GM23338 (cell line): ENCODE data around the gene CYP27A1. TPM values are rescaled to one million over a fixed set of nuclear protein-coding genes. Genes with fewer than 3 reads are reported as not detected.

Source experiments
- ATAC-seq: fragments of 200-7000 bp; cut with Tn5 transposase; 3 replicates; pipeline ENCODE4 v1.9.1; 2020
- DNase-seq: peaks from one replicate; pipeline ENCODE4 v3.0.0-alpha.2; 2015; ENCODE audit warnings: low spot score
- H2AFZ ChIP-seq: fragments of 200-600 bp; sonication (generic); 2 replicates; pipeline ENCODE4 v1.8.0; 2016; ENCODE audit warnings: antibody characterized with exemption, mild to moderate bottlenecking, moderate library complexity
- H3F3A ChIP-seq: fragments of 200-600 bp; sonication (generic); replicated peaks from 2 replicates; pipeline ENCODE4 v1.8.0; 2017; ENCODE audit warnings: antibody characterized with exemption, mixed run types, low read depth
- H3K27ac ChIP-seq: fragments of 200-600 bp; sonication (generic); 2 replicates; pipeline ENCODE4 v1.6.1; 2016; ENCODE audit warnings: low read depth
- H3K27me3 ChIP-seq: fragments of 200-600 bp; sonication (generic); 2 replicates; pipeline ENCODE4 v1.8.0; 2016; ENCODE audit warnings: mild to moderate bottlenecking, mixed run types, moderate library complexity; ENCODE audit not compliant: insufficient read depth
- H3K36me3 ChIP-seq: fragments of 200-600 bp; sonication (generic); 2 replicates; pipeline ENCODE4 v1.8.0; 2016; ENCODE audit warnings: mild to moderate bottlenecking; ENCODE audit not compliant: insufficient read depth
- H3K4me1 ChIP-seq: fragments of 200-600 bp; sonication (generic); 2 replicates; pipeline ENCODE4 v1.8.0; 2016; ENCODE audit warnings: mild to moderate bottlenecking, moderate library complexity; ENCODE audit not compliant: insufficient read depth
- H3K4me2 ChIP-seq: fragments of 200-600 bp; sonication (generic); 2 replicates; pipeline ENCODE4 v1.7.1; 2017; ENCODE audit warnings: mixed run types
- H3K4me3 ChIP-seq: fragments of 200-600 bp; sonication (generic); 2 replicates; pipeline ENCODE4 v1.6.1; 2016; ENCODE audit warnings: mixed run types
- H3K79me2 ChIP-seq: fragments of 200-600 bp; sonication (generic); replicated peaks from 2 replicates; pipeline ENCODE4 v1.8.0; 2017; ENCODE audit warnings: mild to moderate bottlenecking; ENCODE audit not compliant: insufficient read depth
- H3K9me2 ChIP-seq: fragments of 200-600 bp; sonication (generic); 2 replicates; pipeline ENCODE4 v1.8.0; 2017; ENCODE audit not compliant: insufficient read depth
- H4K20me1 ChIP-seq: fragments of 200-600 bp; sonication (generic); replicated peaks from 2 replicates; pipeline ENCODE4 v1.8.0; 2017; ENCODE audit warnings: mild to moderate bottlenecking; ENCODE audit not compliant: insufficient read depth
- H3K27ac Mint-ChIP-seq: 2 replicates; pipeline ENCODE4 v1.8.0; 2020; ENCODE audit warnings: inconsistent platforms, mild to moderate bottlenecking, moderate library complexity, mixed read lengths
- H3K27me3 Mint-ChIP-seq: 3 replicates; pipeline ENCODE4 v1.8.0; 2022; ENCODE audit warnings: low read depth, mild to moderate bottlenecking, moderate library complexity, mixed read lengths, inconsistent platforms; ENCODE audit not compliant: insufficient read depth, poor library complexity
- H3K36me3 Mint-ChIP-seq: 3 replicates; pipeline ENCODE4 v1.8.0; 2021; ENCODE audit warnings: low read depth, mild to moderate bottlenecking, inconsistent platforms, moderate library complexity, mixed read lengths
- H3K4me1 Mint-ChIP-seq: 3 replicates; pipeline ENCODE4 v1.8.0; 2020; ENCODE audit warnings: mild to moderate bottlenecking, inconsistent platforms, mixed read lengths
- H3K4me3 Mint-ChIP-seq: 3 replicates; pipeline ENCODE4 v1.8.0; 2021; ENCODE audit warnings: moderate library complexity, mild to moderate bottlenecking, inconsistent platforms, mixed read lengths
- H3K9me3 Mint-ChIP-seq: 3 replicates; pipeline ENCODE4 v1.8.0; 2020; ENCODE audit warnings: moderate library complexity, mild to moderate bottlenecking, inconsistent platforms, mixed read lengths
- CREB1 ChIP-seq: fragments of 250-450 bp; sonication (Bioruptor Pico); IDR thresholded peaks from 2 replicates; pipeline ENCODE4 v1.5.0; 2020; ENCODE audit warnings: low read depth, mild to moderate bottlenecking, moderate library complexity
- CTCF ChIP-seq, 2 experiments: fragments of 200-600 bp in 1 of 2; sonication (generic) in 1 of 2; conservative IDR thresholded peaks; 2 replicates each; pipeline versions ENCODE4 v1.5.1 to v1.6.1; 2016 to 2017; ENCODE audit warnings: antibody characterized with exemption in 2 of 2, low read depth in 2 of 2, mild to moderate bottlenecking in 2 of 2, moderate library complexity in 1 of 2
- ETS1 ChIP-seq: IDR thresholded peaks from 2 replicates; pipeline ENCODE4 v1.6.1; 2016; ENCODE audit warnings: antibody characterized with exemption
- EZH2 ChIP-seq: fragments of 200-600 bp; sonication (generic); IDR thresholded peaks from one replicate; pipeline ENCODE4 v1.8.0; 2017; ENCODE audit warnings: antibody characterized with exemption, mild to moderate bottlenecking, low read depth; ENCODE audit not compliant: unreplicated experiment
- EZH2phosphoT487 ChIP-seq: fragments of 200-600 bp; sonication (generic); IDR thresholded peaks from one replicate; pipeline ENCODE4 v1.8.1; 2018; ENCODE audit warnings: antibody characterized with exemption; ENCODE audit not compliant: unreplicated experiment
- JUNB ChIP-seq: IDR thresholded peaks from one replicate; pipeline ENCODE4 v1.6.1; 2016; ENCODE audit warnings: antibody characterized with exemption; ENCODE audit not compliant: unreplicated experiment
- NANOG ChIP-seq: IDR thresholded peaks from 2 replicates; pipeline ENCODE4 v1.6.1; 2016; ENCODE audit warnings: antibody characterized with exemption, borderline replicate concordance
- POLR2AphosphoS5 ChIP-seq: IDR thresholded peaks from 2 replicates; pipeline ENCODE4 v1.6.1; 2016; ENCODE audit warnings: antibody characterized with exemption, low read depth
- REST ChIP-seq: IDR thresholded peaks from one replicate; pipeline ENCODE4 v1.6.1; 2018; ENCODE audit warnings: antibody characterized with exemption; ENCODE audit not compliant: unreplicated experiment
- STAT1 ChIP-seq: IDR thresholded peaks from one replicate; pipeline ENCODE4 v1.6.1; 2016; ENCODE audit warnings: antibody characterized with exemption; ENCODE audit not compliant: unreplicated experiment
- ZNF114 ChIP-seq: fragments of 250-450 bp; sonication (Bioruptor Pico); IDR thresholded peaks from 2 replicates; pipeline ENCODE4 v1.5.0; 2020; ENCODE audit warnings: mild to moderate bottlenecking, moderate library complexity
- ZNF331 ChIP-seq: fragments of 250-450 bp; sonication (Bioruptor Pico); IDR thresholded peaks from 2 replicates; pipeline ENCODE4 v1.5.0; 2020; ENCODE audit warnings: low read depth, mild to moderate bottlenecking, moderate library complexity
- polyA plus RNA-seq: library from polyadenylated mRNA; unstranded; fragments of >200 nt; fragmentation: Nextera tagmentation; extraction: Ambion mirVana; gene quantifications from 2 replicates; pipeline ENCODE4 v1.2.1, GENCODE V29; 2016
- total RNA-seq: library from RNA; depleted of rRNA; stranded (reverse); fragments of >200 nt; shearing (Covaris generic); gene quantifications from 2 replicates; pipeline ENCODE4 v1.2.3, GENCODE V29; 2014
- TF ChIP-seq, protein P1 (sequence below): fragments of 250-450 bp; sonication (Bioruptor Pico); IDR thresholded peaks from 2 replicates; pipeline ENCODE4 v1.5.0; 2020; ENCODE audit warnings: mild to moderate bottlenecking, moderate library complexity

CYP27A1 gene
- total and polyA plus RNA-seq, 2 experiments from 2014 or later, result 2.2 to 6.9 TPM

- no peak overlapping the region for H3K27ac Mint-ChIP-seq
- H3K79me2 ChIP-seq, result no peaks in the 10 kb centered on the region
- H3K36me3 Mint-ChIP-seq, result no peaks in the 10 kb centered on the region
- peaks cover 21% of the 10 kb centered on the region for H3K4me1 Mint-ChIP-seq
- no peak for DNase-seq
- H3K27me3 ChIP-seq, result no peaks in the 10 kb centered on the region
- no peaks in the 10 kb centered on the region for H3K9me3 Mint-ChIP-seq
- H2AFZ ChIP-seq, result no peak overlapping the region
- no peak overlapping the region for H3K4me3 ChIP-seq
- H3K4me3 Mint-ChIP-seq, result no peak overlapping the region
- no peaks in the 10 kb centered on the region for H3F3A ChIP-seq
- H3K27me3 Mint-ChIP-seq, result peaks cover 5% of the 10 kb centered on the region
- H4K20me1 ChIP-seq, result no peaks in the 10 kb centered on the region; the same call in 1 of the 2 replicates
- H3K9me2 ChIP-seq, result no peaks in the 10 kb centered on the region
- TF ChIP-seq EZH2phosphoT487 (no peak), STAT1 (no peak), CREB1 (CRISPR knock-in tag) (no peak), ETS1 (no peak), CTCF (conservative IDR thresholded peaks at IDR 0.05; ENCODE audit: low read depth in 2 of 2) (no peak), ZNF331 (CRISPR knock-in tag) (no peak), EZH2 (no peak), POLR2AphosphoS5 (no peak), JUNB (no peak), ZNF114 (CRISPR knock-in tag) (no peak), REST (no peak), NANOG (no peak)
- TF ChIP-seq, protein P1, sequence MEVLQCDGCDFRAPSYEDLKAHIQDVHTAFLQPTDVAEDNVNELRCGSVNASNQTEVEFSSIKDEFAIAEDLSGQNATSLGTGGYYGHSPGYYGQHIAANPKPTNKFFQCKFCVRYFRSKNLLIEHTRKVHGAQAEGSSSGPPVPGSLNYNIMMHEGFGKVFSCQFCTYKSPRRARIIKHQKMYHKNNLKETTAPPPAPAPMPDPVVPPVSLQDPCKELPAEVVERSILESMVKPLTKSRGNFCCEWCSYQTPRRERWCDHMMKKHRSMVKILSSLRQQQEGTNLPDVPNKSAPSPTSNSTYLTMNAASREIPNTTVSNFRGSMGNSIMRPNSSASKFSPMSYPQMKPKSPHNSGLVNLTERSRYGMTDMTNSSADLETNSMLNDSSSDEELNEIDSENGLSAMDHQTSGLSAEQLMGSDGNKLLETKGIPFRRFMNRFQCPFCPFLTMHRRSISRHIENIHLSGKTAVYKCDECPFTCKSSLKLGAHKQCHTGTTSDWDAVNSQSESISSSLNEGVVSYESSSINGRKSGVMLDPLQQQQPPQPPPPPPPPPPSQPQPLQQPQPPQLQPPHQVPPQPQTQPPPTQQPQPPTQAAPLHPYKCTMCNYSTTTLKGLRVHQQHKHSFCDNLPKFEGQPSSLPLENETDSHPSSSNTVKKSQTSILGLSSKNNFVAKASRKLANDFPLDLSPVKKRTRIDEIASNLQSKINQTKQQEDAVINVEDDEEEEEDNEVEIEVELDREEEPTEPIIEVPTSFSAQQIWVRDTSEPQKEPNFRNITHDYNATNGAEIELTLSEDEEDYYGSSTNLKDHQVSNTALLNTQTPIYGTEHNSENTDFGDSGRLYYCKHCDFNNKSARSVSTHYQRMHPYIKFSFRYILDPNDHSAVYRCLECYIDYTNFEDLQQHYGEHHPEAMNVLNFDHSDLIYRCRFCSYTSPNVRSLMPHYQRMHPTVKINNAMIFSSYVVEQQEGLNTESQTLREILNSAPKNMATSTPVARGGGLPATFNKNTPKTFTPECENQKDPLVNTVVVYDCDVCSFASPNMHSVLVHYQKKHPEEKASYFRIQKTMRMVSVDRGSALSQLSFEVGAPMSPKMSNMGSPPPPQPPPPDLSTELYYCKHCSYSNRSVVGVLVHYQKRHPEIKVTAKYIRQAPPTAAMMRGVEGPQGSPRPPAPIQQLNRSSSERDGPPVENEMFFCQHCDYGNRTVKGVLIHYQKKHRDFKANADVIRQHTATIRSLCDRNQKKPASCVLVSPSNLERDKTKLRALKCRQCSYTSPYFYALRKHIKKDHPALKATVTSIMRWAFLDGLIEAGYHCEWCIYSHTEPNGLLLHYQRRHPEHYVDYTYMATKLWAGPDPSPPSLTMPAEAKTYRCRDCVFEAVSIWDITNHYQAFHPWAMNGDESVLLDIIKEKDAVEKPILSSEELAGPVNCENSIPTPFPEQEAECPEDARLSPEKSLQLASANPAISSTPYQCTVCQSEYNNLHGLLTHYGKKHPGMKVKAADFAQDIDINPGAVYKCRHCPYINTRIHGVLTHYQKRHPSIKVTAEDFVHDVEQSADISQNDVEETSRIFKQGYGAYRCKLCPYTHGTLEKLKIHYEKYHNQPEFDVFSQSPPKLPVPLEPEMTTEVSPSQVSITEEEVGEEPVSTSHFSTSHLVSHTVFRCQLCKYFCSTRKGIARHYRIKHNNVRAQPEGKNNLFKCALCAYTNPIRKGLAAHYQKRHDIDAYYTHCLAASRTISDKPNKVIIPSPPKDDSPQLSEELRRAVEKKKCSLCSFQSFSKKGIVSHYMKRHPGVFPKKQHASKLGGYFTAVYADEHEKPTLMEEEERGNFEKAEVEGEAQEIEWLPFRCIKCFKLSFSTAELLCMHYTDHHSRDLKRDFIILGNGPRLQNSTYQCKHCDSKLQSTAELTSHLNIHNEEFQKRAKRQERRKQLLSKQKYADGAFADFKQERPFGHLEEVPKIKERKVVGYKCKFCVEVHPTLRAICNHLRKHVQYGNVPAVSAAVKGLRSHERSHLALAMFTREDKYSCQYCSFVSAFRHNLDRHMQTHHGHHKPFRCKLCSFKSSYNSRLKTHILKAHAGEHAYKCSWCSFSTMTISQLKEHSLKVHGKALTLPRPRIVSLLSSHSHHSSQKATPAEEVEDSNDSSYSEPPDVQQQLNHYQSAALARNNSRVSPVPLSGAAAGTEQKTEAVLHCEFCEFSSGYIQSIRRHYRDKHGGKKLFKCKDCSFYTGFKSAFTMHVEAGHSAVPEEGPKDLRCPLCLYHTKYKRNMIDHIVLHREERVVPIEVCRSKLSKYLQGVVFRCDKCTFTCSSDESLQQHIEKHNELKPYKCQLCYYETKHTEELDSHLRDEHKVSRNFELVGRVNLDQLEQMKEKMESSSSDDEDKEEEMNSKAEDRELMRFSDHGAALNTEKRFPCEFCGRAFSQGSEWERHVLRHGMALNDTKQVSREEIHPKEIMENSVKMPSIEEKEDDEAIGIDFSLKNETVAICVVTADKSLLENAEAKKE (CRISPR knock-in tag), result no peak
- H3K4me1 ChIP-seq, result peaks cover 17% of the 10 kb centered on the region
- H3K4me2 ChIP-seq, result no peak overlapping the region
- no peak for ATAC-seq
- H3K36me3 ChIP-seq, result no peaks in the 10 kb centered on the region
- no peak overlapping the region for H3K27ac ChIP-seq
These were observed 14.7 kb downstream of the CYP27A1 start for GRCh38 chr2:218796691-218797090.
